GM18511 (cell line): ENCODE results near the gene CTIF.

Experiments used
- ATAC-seq: cut with Tn5 transposase; IDR thresholded peaks from one replicate; pipeline ENCODE4 v1.9.1; 2021; ENCODE audit warnings: mild to moderate bottlenecking, moderate library complexity; ENCODE audit not compliant: unreplicated experiment

Gene CTIF

DNA sequence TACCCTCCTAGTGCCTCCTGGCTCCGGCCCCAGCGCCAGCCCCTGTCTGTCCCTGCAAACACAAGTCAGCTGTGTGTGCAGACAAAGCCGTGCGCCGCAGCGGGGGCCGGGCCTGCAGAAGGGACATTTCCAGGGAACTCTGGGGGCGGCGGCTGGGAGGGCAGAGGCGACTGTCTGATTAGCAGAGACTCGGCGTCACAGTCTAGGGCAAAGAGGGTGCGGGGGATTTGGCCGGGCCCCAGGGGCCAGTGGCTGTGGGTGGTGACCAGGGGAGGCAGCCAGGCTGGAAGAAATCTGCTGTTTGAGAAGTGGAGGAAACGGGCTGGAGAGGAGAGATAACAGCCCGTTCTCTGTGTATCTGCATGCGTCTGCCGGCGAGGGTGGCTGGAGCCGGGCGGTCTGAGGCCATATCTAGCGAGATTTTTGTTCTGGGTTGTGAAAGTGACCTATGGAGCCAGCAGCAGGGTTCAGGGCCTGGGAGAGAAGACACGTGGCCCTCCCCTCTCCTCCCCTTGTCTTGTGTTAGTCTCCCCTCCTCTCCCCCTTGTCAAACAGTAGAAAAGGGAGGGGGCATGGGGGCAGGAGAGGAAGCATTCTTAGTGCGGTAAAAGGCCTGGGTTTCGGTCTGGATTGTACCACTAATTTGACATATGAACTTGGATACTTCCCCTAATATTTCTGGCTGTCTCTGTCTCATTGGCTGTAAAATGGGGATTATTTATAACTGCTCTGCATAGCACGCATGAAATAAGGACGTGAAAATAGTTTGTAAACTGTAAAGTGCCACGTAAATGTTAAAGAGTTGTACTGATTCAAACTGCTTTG, 242.5 kb downstream of the CTIF start:
- ATAC-seq: no peak

- no peak for ATAC-seq
Observed at GRCh38 chr18:48781988-48782363, 243.1 kb downstream of the CTIF start.

DNA sequence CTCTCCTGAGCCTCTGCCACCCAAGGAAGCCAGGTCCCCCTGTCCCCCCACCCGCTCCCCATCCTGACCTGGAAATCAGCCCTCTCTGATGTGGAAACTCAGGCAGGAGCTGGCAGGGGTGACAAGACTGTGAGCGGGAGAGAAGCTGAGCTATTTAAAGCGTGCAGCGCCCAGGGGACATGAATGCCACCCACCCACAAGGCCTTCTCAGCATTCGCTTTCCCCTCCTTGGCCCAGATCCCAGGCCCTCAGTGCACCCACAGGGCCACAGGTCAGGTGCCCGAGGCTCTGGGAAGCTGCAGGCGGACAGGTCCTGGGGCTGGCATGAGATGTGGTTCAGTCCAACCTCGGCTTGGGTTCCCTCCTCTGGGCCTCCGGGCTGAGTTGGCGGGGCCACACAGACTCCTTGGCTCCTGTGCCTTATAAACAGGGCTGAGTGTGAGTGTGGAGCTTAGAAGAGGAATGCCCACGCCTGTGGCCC, 243.6 kb downstream of the CTIF start:
- no peak for ATAC-seq

DNA sequence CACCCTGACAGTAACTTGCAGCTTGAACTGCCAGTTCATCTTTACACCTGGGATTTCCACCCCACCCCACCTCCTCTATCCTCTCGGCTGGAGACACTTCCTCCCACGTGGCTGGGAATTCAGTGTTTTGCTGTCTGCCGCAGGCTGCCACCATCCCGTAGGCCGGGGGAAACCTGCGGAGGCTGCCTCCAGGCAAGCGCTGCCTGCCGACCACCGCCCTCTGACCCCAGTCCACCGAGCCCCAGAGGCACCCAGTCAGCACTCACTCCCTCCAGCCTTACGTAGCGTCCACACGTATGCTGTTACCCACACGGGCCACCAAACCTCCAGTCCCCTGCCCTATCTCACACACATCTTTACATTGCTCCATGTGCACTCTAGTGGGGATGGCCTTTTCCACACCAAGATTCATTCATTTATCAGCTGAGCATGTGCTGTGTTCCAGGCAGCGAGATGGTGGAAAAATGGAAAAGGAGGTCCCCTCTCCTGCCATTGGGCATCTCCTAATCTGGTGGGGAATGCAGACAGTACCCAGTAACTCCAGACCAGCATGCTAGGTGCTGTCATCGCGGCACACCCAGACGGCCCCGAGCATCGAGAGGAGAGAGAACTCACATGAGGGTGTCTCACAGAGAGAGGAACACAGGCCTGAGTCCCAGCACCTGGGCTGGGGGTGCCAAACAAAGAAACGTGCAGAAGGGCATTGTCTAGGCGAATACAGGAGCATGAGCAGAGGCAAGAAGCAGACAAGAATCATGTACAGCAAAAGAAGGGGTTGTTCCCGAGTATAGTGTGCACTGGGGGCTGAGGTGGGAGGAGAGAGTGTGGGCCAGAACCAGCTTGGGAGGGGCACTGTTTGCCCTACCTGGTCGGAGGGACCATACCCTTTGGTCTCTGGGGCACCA, 245.0 kb downstream of the CTIF start:
- no peak for ATAC-seq

- ATAC-seq: no peak
Observed at GRCh38 chr18:48784656-48785055, 245.8 kb downstream of the CTIF start.

DNA sequence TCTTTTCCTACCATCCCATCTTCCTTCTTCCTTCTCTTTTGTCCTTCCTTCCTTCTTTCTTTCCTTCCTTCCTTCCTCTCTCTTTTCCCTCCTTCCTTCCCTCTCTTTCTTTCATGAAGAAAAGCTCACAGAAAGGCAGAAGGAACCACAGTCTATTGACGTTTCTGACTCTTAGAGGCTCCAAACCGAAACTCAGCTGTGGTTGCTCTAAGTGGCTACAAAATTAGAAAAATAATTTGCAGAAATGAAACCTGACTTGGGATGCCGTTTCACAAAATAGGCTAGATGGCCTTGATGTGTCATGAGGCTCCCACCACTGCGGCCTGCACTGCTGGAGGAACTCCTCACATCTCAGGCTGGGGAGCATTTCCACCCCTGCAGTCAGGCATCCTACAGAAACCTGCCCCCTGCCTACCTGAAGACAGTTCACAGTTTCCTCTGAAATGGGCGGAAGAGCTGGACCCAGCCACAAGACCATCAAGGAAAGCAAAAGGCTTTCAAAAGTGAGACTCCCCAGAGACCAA, 246.3 kb downstream of the CTIF start:
- ATAC-seq: peak; percentile 88

DNA sequence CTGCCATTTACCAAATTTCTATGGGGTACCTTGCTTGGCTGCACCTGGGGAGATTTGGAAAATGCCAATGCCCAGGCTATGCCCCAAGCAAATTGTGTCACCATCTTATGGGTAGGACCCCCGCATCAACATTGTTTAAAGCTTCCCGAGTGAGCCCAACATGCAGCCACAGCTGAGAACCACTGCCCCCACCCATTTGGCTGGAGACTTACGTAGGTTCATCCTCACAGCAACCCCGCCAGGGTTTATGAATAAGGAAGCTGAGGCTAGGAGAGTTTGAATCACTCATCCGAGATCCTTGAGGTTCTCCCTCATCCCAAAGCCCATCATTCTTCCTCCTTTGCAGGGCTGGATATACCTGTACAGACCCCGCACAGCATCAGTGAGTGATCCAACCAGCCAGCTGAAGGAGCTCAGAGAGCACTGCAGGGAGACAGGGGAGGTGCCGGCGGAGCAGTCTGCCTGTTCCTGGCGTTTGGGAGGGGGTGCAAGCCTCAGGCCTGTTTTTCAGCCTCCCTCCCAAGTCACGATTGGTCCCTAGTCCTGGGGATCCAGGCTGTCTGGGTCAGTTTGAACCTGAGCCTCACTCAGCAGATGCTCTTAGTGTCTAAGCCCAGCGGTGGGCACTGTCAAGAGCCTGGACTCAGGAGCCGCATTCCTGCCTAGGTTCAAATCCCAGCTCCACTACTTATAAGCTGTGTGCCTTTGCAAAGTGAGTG, 247.1 kb downstream of the CTIF start:
- peak; percentile 5 for ATAC-seq

DNA sequence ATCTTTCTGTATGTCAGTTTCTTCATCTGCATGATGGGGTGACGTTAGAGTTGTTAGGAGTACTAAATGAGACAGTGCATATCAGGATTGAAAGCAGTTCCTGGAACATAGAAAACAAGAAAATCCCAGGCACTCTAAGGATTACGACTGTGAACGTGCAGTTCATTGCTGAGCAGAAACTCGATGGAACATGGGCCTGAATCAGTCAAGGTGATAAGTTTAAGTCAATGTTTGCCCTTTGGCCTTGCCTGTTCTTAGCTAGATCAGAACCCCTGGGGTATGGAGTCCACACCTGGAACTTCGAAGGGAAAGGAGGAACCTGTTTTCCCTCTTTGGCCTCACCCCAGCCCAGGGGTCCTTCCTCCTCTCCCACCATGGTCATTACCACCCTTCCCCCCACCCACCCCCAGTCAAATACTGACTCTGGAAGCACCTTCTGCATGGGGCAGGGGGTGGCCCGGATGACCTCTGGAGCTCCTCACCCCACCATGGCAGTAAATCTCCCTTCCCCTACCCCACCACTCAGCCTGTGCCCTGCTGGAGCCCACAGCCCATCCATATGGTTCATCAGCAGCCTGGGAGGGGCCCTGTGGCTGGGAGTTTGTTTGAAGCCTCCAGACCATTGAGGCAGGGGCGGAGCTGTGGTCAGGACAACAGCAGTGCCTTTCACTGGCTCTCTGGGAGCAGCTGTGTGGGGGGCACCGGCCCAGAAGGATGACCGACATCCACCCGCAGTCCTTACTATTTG, 247.8 kb downstream of the CTIF start:
- no peak for ATAC-seq

DNA sequence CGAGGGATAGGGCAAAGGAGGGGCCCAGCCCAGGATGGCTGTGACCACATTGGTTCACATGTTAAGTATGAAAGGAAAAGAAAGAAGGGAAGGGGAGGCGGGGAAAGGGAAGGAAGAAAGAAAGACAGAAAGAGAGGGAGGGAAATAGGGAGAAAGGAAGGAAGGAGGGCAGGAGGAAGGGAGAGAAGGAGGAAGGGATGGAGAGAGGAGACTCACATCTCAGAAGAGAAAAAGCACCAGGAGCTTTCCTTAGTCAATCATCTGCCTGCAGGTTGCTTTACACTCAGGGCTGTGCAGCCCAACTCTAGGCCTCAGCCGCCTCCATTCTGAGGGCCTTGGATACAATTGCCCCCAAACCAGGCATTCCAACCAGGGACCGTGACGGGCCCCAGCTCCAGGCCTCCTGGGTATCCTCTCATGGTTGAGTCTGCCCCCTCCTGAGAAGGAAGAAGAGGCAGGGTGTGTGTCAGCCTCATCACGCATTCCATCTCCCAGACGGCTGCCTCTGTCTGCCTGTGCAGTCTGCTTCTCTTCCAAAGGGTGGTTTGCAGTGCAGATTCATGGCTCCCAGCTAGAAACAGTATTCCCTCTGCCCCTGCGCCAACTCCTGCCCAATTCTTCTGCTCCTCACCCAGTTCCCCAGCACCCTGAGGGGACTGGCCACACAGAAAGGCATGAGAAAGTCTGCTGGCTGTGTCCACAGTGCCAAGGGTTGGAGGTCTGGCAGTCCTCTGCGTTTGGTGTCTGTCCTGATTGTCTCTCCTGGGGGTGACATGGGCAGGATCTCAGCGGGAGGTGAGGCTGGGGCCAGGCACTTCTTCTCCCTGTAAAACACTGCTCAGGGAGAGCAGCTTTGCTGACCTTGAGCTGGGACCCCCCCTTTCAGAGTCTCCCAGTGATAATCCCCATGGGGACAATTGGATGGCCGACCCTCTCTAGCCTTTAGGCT, 248.6 kb downstream of the CTIF start:
- ATAC-seq: no peak

DNA sequence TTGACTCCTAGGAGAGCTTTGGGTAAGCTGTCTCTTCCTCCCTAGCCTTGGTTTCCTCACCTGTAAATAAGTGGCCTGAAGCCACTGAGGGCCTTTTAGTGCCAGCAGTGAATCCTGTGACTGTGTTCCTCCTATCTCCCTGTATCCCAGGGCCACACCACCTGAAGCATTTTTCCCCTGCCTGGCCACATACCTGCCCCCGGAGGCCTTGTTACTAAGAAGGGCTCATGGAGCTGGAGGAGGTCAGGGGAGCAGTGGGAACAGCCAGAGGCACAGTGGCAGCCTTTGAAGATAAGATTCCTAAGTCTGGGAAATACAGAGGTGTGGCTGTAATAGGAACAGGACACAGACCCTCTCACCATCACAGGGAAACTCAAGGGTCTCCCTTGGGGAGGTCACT, 249.5 kb downstream of the CTIF start:
- no peak for ATAC-seq

GRCh38 chr18:48789259-48789812, 250.5 kb downstream of the CTIF start:
- ATAC-seq: no peak

DNA sequence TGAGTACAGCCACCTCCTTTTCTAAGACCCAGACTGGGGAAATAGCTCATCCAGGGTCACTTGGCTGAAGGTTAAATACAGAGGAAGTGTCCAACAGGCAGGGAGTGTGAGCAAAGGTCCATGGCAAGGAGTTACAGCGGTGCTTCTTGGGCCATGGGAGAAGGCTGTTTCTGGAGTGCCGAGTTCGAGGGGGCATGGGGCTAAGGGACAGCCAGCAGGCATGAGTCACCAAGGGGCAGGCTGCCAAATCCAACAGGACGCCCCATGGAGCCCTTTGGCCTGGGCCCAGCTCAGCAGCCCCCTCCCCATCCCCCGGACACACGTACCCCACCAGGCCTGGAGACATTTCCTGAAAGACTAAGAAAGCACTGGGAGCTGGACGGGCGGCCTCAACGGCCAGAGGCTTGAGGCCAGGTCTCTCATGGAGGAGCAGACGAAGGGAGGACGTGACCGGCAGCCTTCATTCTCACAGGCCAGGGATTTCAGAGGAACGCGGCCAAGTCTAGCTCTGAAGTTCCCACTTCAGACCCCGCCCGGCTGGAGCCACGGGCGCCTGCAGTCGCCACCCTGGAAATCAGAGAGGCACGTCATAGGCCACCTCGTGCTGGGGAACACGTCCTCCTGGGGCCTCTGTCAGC, 251.5 kb downstream of the CTIF start:
- ATAC-seq: no peak

DNA sequence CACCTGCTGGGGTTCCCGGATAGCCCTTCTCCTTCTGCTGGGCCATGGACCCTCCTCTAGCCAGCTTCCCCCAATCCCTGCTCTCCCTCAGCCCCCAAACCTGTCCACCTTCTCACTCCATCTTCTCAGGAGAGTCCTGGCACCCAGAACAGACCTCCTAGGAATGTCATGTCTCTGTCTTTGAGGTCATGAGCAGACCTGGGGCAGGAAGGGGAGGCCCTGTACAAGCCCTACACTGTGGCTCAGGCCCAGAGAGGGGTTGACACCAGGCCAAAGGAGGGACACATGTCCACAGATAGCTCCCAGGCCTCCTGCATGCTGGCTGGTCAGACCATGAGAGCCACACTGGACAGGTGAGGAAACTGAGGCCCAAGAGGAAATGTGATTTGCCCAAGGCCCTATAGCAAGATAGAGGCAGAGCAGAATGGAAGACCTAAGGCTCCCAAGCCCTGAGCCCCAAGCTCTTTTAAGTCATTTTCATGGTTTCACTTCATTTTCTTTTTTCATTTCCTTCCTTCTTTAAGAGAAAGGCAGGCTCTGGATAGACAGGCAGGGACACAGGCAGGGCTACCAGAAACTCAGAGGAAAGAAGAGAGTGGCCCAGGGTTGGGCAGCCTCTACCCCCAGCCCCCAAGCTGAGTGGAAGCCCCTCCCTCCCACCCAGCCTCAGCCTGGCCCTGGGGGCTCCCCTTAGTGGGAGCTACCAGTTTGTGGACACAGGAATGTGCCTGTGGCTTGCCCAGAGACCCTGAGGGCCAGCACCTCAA, 252.2 kb downstream of the CTIF start:
- no peak for ATAC-seq

DNA sequence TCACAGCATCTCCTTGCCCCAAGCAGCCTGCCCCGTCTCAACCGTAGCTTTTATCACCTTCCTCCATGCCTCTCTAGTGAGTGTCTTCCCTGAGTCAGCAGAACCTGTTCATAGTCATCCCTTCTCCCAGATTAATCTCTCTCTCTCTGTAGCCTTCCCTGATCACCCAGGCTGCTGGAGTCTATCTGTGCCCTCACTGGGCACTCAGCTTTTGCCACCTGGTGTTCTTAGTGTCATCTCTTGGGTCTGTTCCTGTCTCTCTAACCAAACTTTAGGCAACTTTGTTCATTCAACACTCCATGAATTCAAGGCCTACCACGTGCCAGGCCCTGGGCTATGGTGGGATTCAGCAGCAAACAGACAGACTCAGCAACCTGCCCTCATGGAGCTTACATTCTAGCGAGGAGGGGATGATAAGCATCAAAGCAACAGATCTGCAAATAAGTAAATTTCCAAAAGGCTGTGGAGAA, 252.8 kb downstream of the CTIF start:
- ATAC-seq: no peak

- ATAC-seq: no peak
Observed at GRCh38 chr18:48792141-48792540, 253.3 kb downstream of the CTIF start.

DNA sequence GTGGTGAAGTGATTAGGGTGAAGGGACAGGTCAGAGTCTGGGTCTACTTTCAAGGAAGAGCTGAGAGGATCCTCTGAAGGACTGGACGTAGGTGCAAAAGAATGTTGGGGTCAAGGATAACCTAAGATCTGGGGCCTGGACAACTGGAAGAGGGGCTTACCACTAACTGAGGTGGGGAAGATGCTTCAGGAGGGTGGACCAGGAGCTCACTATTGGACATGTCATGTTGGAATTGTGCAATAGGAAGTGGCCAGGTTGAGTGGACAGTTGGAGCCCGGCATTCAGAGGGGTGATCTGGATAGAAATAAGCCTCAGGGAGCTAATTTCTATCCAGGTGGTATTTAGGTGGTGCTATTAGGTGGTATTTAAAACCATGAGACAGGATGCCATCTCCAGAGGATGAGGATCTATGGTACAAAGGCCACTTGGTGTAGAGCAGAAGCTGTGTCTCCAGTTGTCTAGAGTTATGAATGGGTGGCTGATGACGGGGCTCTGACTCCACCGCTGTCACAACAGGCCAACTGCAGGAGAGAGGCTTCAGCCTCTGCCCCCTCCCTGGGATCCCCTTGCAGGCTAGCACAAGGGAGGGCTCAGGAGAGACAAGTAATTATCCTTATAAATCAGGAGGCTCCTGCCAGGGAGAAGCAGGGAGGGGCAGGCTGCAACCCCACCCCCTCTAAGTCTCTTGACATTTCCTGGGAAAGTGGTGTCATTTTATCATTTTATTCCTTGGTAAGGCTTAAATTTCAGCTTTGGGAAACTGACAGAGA, 254.0 kb downstream of the CTIF start:
- ATAC-seq: no peak
